GM19238 (cell line): Measurements from ENCODE around the gene BIN2.
"Not testable (repeated sequence)": the region's sequence is repeated elsewhere in the genome, so short reads cannot be mapped to it uniquely, and the experiment has no call there.

Source experiments
- DNase-seq: peaks from one replicate; pipeline ENCODE4 v3.0.0; 2011; ENCODE audit warnings: low spot score; ENCODE audit not compliant: insufficient read length

Gene BIN2

GRCh38 chr12:51318057-51318806, 5.7 kb downstream of the BIN2 start:
- DNase-seq, result not testable (repeated sequence)

GRCh38 chr12:51311389-51311788, 12.6 kb downstream of the BIN2 start:
- no peak for DNase-seq

GRCh38 chr12:51307655-51308593, 16.1 kb downstream of the BIN2 start:
- no peak for DNase-seq

- no peak for DNase-seq
These were observed 17.5 kb downstream of the BIN2 start for GRCh38 chr12:51306507-51306906.

- DNase-seq, result not testable (repeated sequence)
These were observed 23.2 kb downstream of the BIN2 start for GRCh38 chr12:51300768-51301167.

- no peak for DNase-seq
These were observed 28.3 kb downstream of the BIN2 start for GRCh38 chr12:51295651-51296050.

- not testable (repeated sequence) for DNase-seq
These were observed 29.9 kb downstream of the BIN2 start for GRCh38 chr12:51294097-51294496.

- no peak for DNase-seq
These were observed 30.3 kb downstream of the BIN2 start for GRCh38 chr12:51293696-51294095.

- not testable (repeated sequence) for DNase-seq
These were observed 32.1 kb downstream of the BIN2 start for GRCh38 chr12:51291603-51292513.

- DNase-seq, result no peak
These were observed 38.1 kb downstream of the BIN2 start for GRCh38 chr12:51285843-51286242.

GRCh38 chr12:51281202-51281924, 42.6 kb downstream of the BIN2 start:
- no peak for DNase-seq

GRCh38 chr12:51275088-51275487, 48.9 kb downstream of the BIN2 start:
- DNase-seq, result no peak

- not testable (repeated sequence) for DNase-seq
These were observed 51.2 kb downstream of the BIN2 start for GRCh38 chr12:51272810-51273209.

- no peak for DNase-seq
These were observed 52.9 kb downstream of the BIN2 start for GRCh38 chr12:51270951-51271518.

- peak; percentile 61 for DNase-seq
These were observed 53.7 kb downstream of the BIN2 start, which contains the start of gene SMAGP for GRCh38 chr12:51270067-51270950. Gene SMAGP, minus strand, starts transcription at chr12:51270415. Its CDS starts 1,137 bp downstream, at chr12:51269278.

- DNase-seq, result peak; percentile 34
These were observed 54.6 kb downstream of the BIN2 start for GRCh38 chr12:51269174-51270066.

GRCh38 chr12:51265024-51265423, 59.0 kb downstream of the BIN2 start:
- no peak for DNase-seq

GRCh38 chr12:51264297-51264696, 59.7 kb downstream of the BIN2 start:
- DNase-seq, result no peak
